NB4 (cell line): ENCODE data around the gene RPP21.
"Not testable (repeated sequence)": the region's sequence is repeated elsewhere in the genome, so short reads cannot be mapped to it uniquely, and the experiment has no call there.

Experiments used
- DNase-seq: peaks from one replicate; pipeline ENCODE4 v3.0.0; 2010; ENCODE audit warnings: low read depth
- H3K4me3 ChIP-seq: one replicate; pipeline ENCODE4 v1.5.1; 2011; ENCODE audit warnings: mild to moderate bottlenecking, low read depth, low read length, moderate library complexity
- MYC ChIP-seq: IDR thresholded peaks from 2 replicates; pipeline ENCODE4 v1.6.1; 2011; ENCODE audit warnings: low read depth, low read length
- POLR2A ChIP-seq: IDR thresholded peaks from 2 replicates; pipeline ENCODE4 v1.6.1; 2011; ENCODE audit warnings: mild to moderate bottlenecking; ENCODE audit not compliant: insufficient read length; ENCODE audit errors: extremely low read depth
- TF ChIP-seq, protein P1 (sequence below): IDR thresholded peaks from one replicate; pipeline ENCODE4 v1.5.1; 2012; ENCODE audit warnings: low read depth, low read length
- TF ChIP-seq, protein P2 (sequence below): IDR thresholded peaks from 2 replicates; pipeline ENCODE4 v1.6.1; 2011; ENCODE audit warnings: low read depth, low read length

Gene RPP21

GRCh38 chr6:30364591-30364990, 19.6 kb downstream of the RPP21 start:
- TF ChIP-seq, protein P1, sequence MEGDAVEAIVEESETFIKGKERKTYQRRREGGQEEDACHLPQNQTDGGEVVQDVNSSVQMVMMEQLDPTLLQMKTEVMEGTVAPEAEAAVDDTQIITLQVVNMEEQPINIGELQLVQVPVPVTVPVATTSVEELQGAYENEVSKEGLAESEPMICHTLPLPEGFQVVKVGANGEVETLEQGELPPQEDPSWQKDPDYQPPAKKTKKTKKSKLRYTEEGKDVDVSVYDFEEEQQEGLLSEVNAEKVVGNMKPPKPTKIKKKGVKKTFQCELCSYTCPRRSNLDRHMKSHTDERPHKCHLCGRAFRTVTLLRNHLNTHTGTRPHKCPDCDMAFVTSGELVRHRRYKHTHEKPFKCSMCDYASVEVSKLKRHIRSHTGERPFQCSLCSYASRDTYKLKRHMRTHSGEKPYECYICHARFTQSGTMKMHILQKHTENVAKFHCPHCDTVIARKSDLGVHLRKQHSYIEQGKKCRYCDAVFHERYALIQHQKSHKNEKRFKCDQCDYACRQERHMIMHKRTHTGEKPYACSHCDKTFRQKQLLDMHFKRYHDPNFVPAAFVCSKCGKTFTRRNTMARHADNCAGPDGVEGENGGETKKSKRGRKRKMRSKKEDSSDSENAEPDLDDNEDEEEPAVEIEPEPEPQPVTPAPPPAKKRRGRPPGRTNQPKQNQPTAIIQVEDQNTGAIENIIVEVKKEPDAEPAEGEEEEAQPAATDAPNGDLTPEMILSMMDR: peak; percentile 9
- TF ChIP-seq, protein P2, sequence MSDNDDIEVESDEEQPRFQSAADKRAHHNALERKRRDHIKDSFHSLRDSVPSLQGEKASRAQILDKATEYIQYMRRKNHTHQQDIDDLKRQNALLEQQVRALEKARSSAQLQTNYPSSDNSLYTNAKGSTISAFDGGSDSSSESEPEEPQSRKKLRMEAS: no peak
- no peak for DNase-seq
- H3K4me3 ChIP-seq: no peak overlapping the region

- not testable (repeated sequence) for DNase-seq, H3K4me3 ChIP-seq
Measured at GRCh38 chr6:30369280-30369679, 24.3 kb downstream of the RPP21 start.

GRCh38 chr6:30378290-30378937, 33.5 kb downstream of the RPP21 start:
- H3K4me3 ChIP-seq: no peak overlapping the region
- peak; percentile 25 for DNase-seq
- TF ChIP-seq MYC (no peak), POLR2A (no peak)
- TF ChIP-seq, protein P1: no peak
- TF ChIP-seq, protein P2: no peak

GRCh38 chr6:30380464-30380863, 35.5 kb downstream of the RPP21 start:
- DNase-seq: no peak
- TF ChIP-seq POLR2A (no peak), MYC (no peak)
- TF ChIP-seq, protein P2: no peak
- TF ChIP-seq, protein P1: no peak
- no peak overlapping the region for H3K4me3 ChIP-seq

DNA sequence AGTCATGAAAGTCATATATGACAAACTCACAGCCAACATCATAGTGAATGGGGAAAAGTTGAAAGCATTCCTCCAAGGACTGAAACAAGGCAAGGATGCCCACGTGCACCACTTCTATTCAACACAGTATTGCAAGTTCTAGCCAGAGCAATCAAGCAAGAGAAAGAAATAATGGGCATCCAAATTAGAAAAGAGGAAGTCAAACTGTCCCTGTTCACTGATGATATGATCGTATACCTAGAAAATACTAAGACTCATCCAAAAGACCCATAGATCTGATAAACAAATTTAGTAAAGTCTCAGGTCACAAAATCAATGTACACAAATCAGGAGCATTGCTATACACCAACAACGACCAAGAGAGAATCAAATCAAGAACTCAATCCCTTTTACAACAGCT, 41.2 kb downstream of the RPP21 start:
- no peak for DNase-seq
- TF ChIP-seq MYC: no peak
- TF ChIP-seq, protein P1: no peak
- TF ChIP-seq, protein P2: no peak
- TF ChIP-seq POLR2A: no peak
- no peak overlapping the region for H3K4me3 ChIP-seq

GRCh38 chr6:30391240-30391639, 46.3 kb downstream of the RPP21 start:
- no peak for DNase-seq
- no peak overlapping the region for H3K4me3 ChIP-seq
- TF ChIP-seq POLR2A (no peak), MYC (no peak)
- TF ChIP-seq, protein P1: no peak
- TF ChIP-seq, protein P2: no peak
